NCI-H2029 (cell line): ENCODE measurements around the gene RFX4.
"Not testable (repeated sequence)": the region's sequence is repeated elsewhere in the genome, so short reads cannot be mapped to it uniquely, and the experiment has no call there.

Experiments used
- DNase-seq: peaks from one replicate; lab custom pipeline; 2025; lab: John Stamatoyannopoulos, UW

RFX4 gene

GRCh38 chr12:106726603-106727202, 143.9 kb downstream of the RFX4 start:
- DNase-seq: not testable (repeated sequence)

- DNase-seq: no peak
Measured at GRCh38 chr12:106729611-106730010, 146.8 kb downstream of the RFX4 start.

- no peak for DNase-seq
Measured at GRCh38 chr12:106732890-106733289, 150.1 kb downstream of the RFX4 start.

GRCh38 chr12:106733660-106734059, 150.9 kb downstream of the RFX4 start:
- DNase-seq: no peak

- DNase-seq: no peak
Measured at GRCh38 chr12:106736051-106736957, 153.5 kb downstream of the RFX4 start.

- DNase-seq: no peak
Measured at GRCh38 chr12:106739318-106739717, 156.5 kb downstream of the RFX4 start.

GRCh38 chr12:106739815-106740530, 157.2 kb downstream of the RFX4 start:
- DNase-seq: no peak

- DNase-seq: no peak
Measured at GRCh38 chr12:106740818-106741217, 158.0 kb downstream of the RFX4 start.

- DNase-seq: no peak
Measured at GRCh38 chr12:106741247-106741646, 158.4 kb downstream of the RFX4 start.

GRCh38 chr12:106743270-106743988, 160.6 kb downstream of the RFX4 start:
- DNase-seq: no peak

- no peak for DNase-seq
Measured at GRCh38 chr12:106744600-106744999, 161.8 kb downstream of the RFX4 start.

GRCh38 chr12:106745181-106745745, 162.5 kb downstream of the RFX4 start:
- no peak for DNase-seq

GRCh38 chr12:106747973-106748436, 165.2 kb downstream of the RFX4 start:
- no peak for DNase-seq

- no peak for DNase-seq
Measured at GRCh38 chr12:106750524-106750923, 167.7 kb downstream of the RFX4 start.

GRCh38 chr12:106753526-106753925, 170.7 kb downstream of the RFX4 start:
- no peak for DNase-seq

- no peak for DNase-seq
Measured at GRCh38 chr12:106754331-106754730, 171.5 kb downstream of the RFX4 start.

- DNase-seq: no peak
Measured at GRCh38 chr12:106757623-106758348, 175.0 kb downstream of the RFX4 start.

- DNase-seq: no peak
Measured at GRCh38 chr12:106758349-106759110, 175.7 kb downstream of the RFX4 start.

- no peak for DNase-seq
Measured at GRCh38 chr12:106759526-106760183, 176.9 kb downstream of the RFX4 start.

- DNase-seq: no peak
Measured at GRCh38 chr12:106760184-106760531, 177.4 kb downstream of the RFX4 start.
